AG04449 (cell line): ENCODE results near the gene TBC1D19.

Experiments used
- CTCF ChIA-PET: fragments of 350-600 bp; formaldehyde crosslinking; extraction: SDS; loops from one replicate; lab custom pipeline; 2021; ENCODE audit warnings: antibody characterized with exemption; lab: Yijun Ruan, JAX
- POLR2A ChIA-PET: fragments of 400-600, 350-600 bp; formaldehyde crosslinking; extraction: SDS; loops from one replicate; lab custom pipeline; 2020; ENCODE audit warnings: antibody characterized with exemption, inconsistent platforms; lab: Yijun Ruan, JAX
- DNase-seq: peaks from one replicate; pipeline ENCODE4 v3.0.0-alpha.2; 2010; ENCODE audit warnings: low read depth, low spot score
- H3K4me3 ChIP-seq: 2 replicates; pipeline ENCODE4 v1.5.1; 2011; ENCODE audit warnings: low read depth, mild to moderate bottlenecking, control low read depth, low read length
- CTCF ChIP-seq: IDR thresholded peaks from one replicate; pipeline ENCODE4 v1.5.1; 2011; ENCODE audit warnings: mild to moderate bottlenecking, moderate library complexity, low read length, control low read depth, inconsistent platforms; ENCODE audit not compliant: insufficient read depth; ENCODE audit errors: missing control alignments

Gene TBC1D19

DNA sequence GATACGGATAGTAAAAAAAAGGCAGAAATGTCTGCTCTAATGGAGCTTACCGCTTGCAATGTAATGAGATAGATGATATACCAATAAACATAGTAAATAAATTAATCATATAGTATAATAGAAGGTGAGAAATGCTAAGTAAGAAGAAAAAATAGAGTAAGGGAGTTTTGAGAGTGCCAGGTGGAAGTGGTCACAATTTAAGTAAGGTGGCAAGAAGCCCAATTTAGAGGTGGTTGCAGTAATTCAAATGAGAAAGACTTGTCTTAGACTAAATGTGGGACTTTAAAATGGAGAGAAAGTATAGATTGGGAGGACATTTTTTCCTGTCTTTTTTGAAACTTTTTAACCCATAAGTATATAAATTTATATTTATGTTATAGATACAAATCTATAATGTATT lies 26.0 kb downstream of the TBC1D19 start:
- ChIA-PET CTCF (interaction anchor here (0.7 to 1.8 kb wide), 2 partner anchors 10 to 21 kb away, joined by 4 read pairs; no protein-coding TSS in a partner anchor), POLR2A (no interaction called here)
- TF ChIP-seq CTCF = no peak
- no peak overlapping the region for H3K4me3 ChIP-seq
- no peak for DNase-seq

DNA sequence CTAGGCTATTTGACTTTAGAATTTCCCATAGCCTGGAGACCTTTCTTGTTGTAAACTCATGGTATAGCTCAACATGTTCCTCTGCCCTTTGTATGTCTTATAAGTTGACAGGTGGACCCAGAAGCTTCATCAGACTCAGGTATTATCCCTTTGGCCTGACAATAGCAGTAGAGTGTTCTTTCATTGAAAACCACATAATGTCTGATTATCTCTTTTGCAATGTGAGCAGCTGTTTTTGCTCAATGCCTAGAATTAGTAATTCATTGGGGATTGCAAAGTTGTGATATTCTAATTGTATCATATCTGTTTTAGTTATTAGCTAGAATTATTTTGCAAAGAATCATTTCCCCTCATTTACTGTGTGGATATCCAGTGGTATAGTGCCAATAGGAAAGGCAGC lies 27.5 kb downstream of the TBC1D19 start:
- no peak overlapping the region for H3K4me3 ChIP-seq
- POLR2A ChIA-PET = no interaction called here
- DNase-seq = no peak
- CTCF ChIA-PET = interaction anchor here (1.0 kb wide), 1 partner anchor 13 kb away, joined by 3 read pairs; no protein-coding TSS in a partner anchor
- TF ChIP-seq CTCF = no peak

GRCh38 chr4:26611885-26612284 lies 28.0 kb downstream of the TBC1D19 start:
- no peak for TF ChIP-seq CTCF
- ChIA-PET CTCF (interaction anchor here (1.0 kb wide), 1 partner anchor 13 kb away, joined by 3 read pairs; no protein-coding TSS in a partner anchor), POLR2A (no interaction called here)
- H3K4me3 ChIP-seq = no peak overlapping the region
- no peak for DNase-seq

GRCh38 chr4:26613237-26613636 lies 29.4 kb downstream of the TBC1D19 start:
- no peak for DNase-seq
- TF ChIP-seq CTCF = no peak
- CTCF ChIA-PET = interaction anchor here (1.5 kb wide), 1 partner anchor 23 kb away, joined by 3 read pairs; no protein-coding TSS in a partner anchor
- H3K4me3 ChIP-seq = no peak overlapping the region
- POLR2A ChIA-PET = no interaction called here

GRCh38 chr4:26613735-26614134 lies 29.9 kb downstream of the TBC1D19 start:
- ChIA-PET POLR2A (no interaction called here), CTCF (interaction anchor here (1.5 kb wide), 1 partner anchor 23 kb away, joined by 3 read pairs; no protein-coding TSS in a partner anchor)
- TF ChIP-seq CTCF = no peak
- no peak overlapping the region for H3K4me3 ChIP-seq
- no peak for DNase-seq

DNA sequence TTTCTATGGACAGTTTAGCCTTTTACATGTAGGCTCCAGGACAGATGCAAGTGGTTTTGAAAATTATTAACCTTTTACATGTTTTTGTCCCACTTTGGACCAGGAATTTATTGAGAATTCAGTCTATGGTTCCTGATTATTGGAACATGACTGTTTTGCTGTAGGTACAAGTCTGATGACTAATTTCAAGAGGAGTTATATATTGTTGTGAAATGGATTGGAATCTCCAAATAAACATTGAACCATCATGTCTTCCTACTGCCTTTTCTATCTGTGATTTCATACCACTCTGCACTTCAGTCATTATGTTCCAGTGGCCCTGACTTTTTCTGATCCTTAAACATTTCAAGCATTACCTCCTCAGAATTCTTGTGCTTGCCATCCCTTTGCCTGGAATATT lies 35.9 kb downstream of the TBC1D19 start:
- CTCF ChIA-PET = interaction anchor here (1.4 kb wide), 1 partner anchor 12 kb away, joined by 3 read pairs; no protein-coding TSS in a partner anchor
- POLR2A ChIA-PET = no interaction called here
- no peak overlapping the region for H3K4me3 ChIP-seq
- DNase-seq = peak; percentile 16
- no peak for TF ChIP-seq CTCF
